Epithelial cell of esophagus (primary cell): ENCODE measurements around the gene FKBP2.

ENCODE experiments used
- DNase-seq: peaks from one replicate; pipeline ENCODE4 v3.0.0; 2010; ENCODE audit warnings: low read depth
- H3K4me3 ChIP-seq: 2 replicates; pipeline ENCODE4 v1.5.1; 2011; ENCODE audit warnings: mild to moderate bottlenecking, low read length, control low read depth
- TF ChIP-seq, protein P1 (sequence below): IDR thresholded peaks from 2 replicates; pipeline ENCODE4 v1.5.1; 2011; ENCODE audit warnings: low read depth, mild to moderate bottlenecking, low read length, control low read depth, inconsistent platforms; ENCODE audit not compliant: insufficient read depth; ENCODE audit errors: missing control alignments

The FKBP2 gene

DNA sequence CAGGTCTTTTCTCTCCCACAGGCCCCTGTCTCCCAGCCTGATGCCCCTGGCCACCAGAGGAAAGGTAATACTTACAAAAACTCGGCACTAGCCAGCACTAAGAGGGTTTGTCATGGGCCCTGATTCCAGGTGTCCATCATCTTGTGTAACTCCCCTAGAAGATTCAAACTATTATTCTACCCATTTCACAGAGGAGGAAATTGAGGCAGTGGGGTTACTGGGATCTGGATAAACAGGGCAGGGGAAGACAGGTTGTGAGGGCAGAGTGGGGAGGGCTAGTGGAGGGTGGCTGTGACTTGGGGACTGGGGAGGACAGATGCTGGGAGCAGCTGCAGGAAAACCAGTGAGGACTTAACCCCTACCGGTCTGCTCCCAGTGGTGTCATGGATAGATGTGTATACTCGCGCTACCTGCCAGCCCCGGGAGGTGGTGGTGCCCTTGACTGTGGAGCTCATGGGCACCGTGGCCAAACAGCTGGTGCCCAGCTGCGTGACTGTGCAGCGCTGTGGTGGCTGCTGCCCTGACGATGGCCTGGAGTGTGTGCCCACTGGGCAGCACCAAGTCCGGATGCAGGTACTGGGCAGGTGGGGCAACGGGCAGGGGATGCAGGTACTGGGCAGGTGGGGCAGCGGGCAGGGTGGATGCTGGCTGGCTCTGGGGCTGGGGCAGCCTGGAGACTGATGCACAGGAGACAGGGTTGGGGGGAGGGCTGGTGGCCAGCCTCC lies 5.3 kb upstream of the FKBP2 start:
- DNase-seq = no peak
- H3K4me3 ChIP-seq = peak overlapping the region; percentile 43
- TF ChIP-seq, protein P1, sequence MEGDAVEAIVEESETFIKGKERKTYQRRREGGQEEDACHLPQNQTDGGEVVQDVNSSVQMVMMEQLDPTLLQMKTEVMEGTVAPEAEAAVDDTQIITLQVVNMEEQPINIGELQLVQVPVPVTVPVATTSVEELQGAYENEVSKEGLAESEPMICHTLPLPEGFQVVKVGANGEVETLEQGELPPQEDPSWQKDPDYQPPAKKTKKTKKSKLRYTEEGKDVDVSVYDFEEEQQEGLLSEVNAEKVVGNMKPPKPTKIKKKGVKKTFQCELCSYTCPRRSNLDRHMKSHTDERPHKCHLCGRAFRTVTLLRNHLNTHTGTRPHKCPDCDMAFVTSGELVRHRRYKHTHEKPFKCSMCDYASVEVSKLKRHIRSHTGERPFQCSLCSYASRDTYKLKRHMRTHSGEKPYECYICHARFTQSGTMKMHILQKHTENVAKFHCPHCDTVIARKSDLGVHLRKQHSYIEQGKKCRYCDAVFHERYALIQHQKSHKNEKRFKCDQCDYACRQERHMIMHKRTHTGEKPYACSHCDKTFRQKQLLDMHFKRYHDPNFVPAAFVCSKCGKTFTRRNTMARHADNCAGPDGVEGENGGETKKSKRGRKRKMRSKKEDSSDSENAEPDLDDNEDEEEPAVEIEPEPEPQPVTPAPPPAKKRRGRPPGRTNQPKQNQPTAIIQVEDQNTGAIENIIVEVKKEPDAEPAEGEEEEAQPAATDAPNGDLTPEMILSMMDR = no peak

DNA sequence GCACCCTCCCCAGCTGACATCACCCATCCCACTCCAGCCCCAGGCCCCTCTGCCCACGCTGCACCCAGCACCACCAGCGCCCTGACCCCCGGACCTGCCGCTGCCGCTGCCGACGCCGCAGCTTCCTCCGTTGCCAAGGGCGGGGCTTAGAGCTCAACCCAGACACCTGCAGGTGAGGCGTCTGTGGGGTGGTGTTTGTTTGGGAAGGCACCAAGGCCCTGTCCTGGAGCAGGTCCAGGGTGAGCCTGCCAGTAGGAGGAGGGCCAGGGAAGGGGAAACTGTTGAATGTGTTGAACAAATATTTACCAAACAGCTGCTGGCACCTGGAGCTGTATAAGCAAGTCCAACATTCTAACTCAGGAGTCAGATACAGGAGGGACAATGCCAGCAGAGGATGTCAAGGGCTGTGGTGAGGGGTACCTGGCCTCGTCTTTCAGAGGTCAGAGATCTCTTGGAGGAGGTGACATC lies 3.4 kb upstream of the FKBP2 start:
- DNase-seq = peak; percentile 62
- TF ChIP-seq, protein P1 = no peak
- peak overlapping the region; percentile 5 for H3K4me3 ChIP-seq

DNA sequence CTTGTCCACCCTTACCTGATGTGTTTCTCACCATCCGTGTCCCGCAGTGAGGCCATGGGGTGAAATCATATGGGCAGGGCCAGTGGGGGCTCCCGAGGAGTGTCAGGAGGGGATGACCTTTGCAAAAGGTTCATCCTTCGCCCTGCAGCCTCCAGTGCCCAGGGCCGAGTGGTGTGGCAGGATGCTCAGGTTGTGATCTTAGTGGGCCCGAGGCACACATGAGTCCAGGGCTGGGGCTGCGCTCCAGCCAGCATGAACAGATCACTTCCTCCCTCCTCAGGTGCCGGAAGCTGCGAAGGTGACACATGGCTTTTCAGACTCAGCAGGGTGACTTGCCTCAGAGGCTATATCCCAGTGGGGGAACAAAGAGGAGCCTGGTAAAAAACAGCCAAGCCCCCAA lies 2.8 kb upstream of the FKBP2 start:
- no peak for DNase-seq
- TF ChIP-seq, protein P1 = no peak
- H3K4me3 ChIP-seq = no peak overlapping the region

DNA sequence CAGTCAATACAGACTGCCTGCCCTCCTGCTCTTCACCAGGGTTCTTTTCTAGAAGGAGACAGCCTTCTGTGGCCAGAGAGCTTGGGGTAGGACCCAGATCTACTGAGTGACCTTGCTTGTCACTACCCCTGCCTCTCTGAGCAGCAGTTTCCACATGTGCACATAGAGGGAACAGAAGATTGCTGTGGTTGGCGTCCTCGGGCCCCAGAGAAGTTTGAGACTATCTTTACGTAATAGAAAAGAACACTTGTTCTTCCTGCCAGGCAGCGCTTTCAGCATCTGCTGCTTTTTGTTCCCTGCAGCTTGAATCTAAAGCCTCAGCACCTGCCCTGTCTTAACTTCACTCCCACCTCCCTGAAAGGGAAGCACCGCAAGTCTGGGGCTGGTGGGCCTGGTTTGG lies 1.9 kb upstream of the FKBP2 start:
- no peak for DNase-seq
- TF ChIP-seq, protein P1 = no peak

DNA sequence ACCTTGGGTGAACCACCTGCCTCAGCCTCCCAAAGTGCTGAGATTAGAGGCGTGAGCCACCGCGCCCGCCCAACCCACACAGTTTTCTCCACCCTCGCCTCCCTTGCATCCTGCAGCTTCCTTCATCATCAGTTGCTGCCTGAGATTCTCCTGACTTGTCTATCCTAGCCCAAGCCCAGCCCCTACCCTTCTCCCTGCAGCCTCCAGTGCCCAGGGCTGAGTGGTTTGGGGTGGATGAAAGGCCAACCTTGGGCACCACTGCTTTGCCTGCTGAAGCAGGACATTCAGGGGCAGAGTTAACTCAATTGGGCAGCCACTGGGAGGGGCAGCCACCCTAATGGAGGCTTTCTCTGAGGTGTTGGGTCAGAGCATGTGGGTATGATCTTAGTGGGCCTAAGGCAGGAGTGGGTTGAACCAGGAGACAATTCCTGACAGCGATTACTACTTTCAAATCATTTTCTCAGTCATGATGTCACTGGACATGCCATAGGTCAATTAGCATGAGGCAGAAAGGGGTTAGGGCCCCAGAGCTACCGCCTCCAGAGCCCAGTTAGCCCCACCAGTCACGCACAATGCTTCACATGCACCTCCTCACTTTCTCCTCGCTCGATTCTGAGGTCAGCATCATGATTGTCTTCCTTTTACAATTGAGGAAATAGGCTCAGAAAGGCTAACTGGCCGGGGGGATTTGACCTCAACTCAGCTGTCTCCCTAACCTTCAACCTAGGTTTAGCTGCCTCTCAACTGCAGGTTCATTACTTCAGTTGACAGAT lies 1.0 kb upstream of the FKBP2 start:
- TF ChIP-seq, protein P1 = no peak
- H3K4me3 ChIP-seq = no peak overlapping the region
- DNase-seq = no peak

More for the DNA sequence above, 1.9 kb upstream of the FKBP2 start:
- no peak overlapping the region for H3K4me3 ChIP-seq

DNA sequence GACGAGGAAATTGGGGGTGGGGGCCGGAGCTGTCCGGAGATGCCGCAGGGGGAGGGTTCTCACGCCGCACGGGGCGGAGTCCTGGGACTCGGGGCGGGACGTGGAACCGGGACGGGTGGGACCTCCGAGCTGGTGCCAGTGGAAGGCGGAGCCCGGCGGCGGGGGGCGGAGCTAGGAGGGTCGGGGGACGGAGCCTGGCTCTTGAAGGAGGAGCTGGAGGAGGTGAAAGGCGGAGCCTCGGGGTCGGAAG lies 271 bp downstream of the FKBP2 start:
- TF ChIP-seq, protein P1 = no peak
- H3K4me3 ChIP-seq = peak overlapping the region; percentile 73
- DNase-seq = peak; percentile 100
